COLO829 (cell line): Measurements from ENCODE around the gene LYZL2.
A peak's percentile ranks its signal among the peaks of the same experiment; 100 is the strongest.
"Not testable (repeated sequence)": the region's sequence is repeated elsewhere in the genome, so short reads cannot be mapped to it uniquely, and the experiment has no call there.

Source experiments
- DNase-seq: peaks from one replicate; pipeline ENCODE4 v3.0.0; 2012; ENCODE audit warnings: low spot score

The LYZL2 gene

DNA sequence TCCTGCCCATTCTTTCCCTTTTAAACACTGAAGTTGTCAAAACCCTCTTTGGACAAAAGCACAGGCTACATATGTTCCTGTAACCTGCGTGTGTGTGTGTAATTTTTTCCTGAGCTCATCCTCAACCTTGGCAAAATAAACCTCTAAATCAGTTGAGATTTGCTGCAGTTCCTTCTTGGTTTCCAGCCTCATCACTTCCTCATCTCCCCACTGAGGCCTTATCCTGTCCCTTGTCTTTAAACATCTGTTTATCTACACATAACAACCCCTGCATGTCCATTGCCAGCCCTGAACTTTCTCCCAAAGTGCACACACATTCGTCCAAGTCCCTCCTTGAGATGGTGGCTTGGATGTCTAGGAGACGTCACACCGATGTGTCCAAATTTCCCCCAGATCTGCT, 35.5 kb downstream of the LYZL2 start:
- DNase-seq = no peak

DNA sequence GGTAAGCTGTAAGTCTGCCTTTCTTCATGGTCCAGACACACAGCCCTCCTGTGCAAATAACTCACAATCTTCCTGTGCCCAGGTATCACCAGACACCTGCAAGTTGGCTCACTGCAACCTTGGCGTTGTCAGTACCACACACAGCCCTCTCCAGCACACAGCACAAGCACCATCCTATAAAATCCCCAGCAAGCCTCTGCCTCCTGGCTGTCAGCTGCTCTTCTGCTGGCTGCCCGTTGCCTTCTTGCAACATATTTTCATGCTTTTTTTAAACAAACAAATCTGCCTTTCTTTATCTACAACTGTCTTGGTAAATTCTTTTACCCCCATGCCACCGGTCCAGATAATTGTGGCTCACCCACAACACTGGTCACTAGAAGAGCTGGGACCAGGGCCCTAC, 36.8 kb downstream of the LYZL2 start:
- DNase-seq = not testable (repeated sequence)

DNA sequence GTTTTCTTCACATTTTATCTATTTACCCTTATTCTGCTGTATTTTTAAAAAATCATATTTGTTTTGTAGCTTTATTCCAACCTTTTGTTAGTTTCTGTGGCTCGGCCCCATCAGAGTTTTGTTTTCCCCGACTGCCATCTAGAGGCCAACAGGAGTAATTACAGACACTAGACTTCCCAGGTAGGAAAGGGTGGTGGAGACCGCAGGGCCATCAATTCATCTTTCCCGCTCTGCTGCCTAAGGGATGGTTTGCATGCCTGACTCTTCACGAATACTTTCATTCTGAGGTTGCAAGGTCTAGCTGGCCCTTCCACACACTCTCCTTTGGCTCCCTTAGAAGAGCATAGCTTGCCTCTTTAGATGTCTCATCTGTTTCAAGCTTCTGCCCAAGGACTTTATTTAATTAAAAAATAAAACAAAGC, 38.3 kb downstream of the LYZL2 start:
- DNase-seq = peak; percentile 36

DNA sequence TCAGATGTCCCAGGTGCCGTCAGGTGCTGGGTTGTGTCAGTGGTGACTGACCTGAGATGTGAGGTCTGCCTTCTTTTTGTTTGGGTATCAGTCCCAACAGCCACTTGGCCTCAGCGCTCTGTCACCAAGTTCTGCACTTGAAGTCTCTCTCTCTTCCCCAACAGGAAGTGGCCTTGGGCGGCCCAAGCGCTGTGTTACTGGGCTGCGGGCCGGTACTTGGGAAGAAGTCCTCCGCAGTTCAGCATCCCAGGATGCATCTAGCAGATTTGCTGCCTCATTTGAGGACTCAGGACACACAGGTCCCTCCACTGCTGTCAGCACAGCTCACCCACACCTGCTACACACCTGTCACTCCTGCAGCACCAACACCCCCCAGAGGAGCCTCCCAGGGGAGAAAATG, 40.1 kb downstream of the LYZL2 start:
- no peak for DNase-seq

DNA sequence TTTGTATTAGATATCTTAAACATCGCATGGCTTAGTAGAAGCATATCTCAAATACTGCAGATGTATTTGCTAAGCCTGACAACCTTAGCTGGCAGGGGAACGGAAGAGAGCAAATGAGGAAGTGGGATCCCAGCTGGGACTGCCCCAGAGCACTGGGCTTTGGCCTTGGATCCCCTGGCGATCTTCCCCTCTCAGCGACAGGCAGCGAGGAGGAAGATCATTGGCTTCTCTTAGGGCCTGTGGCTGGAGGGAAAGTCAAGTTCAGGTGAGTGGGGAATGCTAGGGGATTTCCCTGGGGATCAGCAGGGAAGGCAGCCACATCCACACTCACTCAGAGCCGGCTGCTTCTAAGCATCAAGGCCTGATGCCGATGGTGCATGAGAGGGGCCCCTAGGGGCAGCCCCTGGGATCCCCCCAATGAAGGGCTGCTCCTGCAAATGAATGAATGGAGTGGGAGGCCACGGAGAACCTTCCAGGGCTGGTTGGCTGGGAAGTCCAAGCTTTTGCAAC, 42.0 kb downstream of the LYZL2 start:
- no peak for DNase-seq

DNA sequence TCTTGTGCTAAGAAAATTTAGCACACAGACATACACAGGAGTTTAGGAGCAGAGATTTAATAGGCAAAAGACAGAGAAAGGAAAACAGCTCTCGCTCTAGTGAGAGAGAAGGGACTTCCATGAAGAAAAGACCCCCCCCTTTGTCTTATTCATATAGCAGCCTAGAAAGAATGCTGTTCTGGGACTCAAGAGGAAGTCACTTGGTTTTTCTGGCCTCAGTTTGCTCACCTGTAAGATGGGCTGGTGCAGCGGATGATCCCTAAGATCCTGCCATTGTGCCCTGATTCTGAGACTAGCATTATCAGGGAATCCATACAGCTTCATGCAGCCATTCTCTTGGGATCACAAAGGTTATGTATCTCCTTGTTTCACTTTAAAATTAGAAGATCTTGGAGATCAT, 42.7 kb downstream of the LYZL2 start:
- no peak for DNase-seq

DNA sequence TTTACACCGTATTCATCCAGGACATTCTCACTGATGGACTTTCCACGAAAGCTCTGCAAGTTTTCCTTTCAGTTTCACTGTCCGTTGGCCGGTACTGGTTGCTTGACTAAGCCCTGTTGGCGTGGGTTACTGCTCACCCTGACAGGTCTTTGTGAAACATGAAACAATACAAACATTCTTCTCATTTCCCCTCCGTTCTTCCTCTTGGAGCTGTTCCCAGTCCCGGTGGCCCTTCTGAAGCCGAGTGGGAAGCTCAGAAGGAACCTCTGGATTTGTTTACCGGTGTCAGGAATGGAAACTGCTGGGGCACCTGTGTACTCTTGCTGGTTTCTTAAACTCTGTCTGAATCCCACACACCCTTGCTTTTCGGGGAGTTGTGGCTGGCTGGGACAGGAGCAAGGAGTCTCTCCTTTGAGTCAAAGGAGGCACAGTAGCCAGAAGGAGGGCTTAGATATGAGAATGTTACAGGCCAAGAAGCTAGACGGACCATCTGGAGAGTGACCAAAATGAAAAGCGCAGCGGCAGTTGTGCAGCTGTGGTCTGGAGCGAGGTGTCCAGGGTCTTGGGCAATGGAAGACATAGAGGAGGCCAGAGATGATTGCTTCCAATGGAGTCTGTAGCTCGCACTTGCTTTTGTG, 45.7 kb downstream of the LYZL2 start:
- peak; percentile 58 for DNase-seq

DNA sequence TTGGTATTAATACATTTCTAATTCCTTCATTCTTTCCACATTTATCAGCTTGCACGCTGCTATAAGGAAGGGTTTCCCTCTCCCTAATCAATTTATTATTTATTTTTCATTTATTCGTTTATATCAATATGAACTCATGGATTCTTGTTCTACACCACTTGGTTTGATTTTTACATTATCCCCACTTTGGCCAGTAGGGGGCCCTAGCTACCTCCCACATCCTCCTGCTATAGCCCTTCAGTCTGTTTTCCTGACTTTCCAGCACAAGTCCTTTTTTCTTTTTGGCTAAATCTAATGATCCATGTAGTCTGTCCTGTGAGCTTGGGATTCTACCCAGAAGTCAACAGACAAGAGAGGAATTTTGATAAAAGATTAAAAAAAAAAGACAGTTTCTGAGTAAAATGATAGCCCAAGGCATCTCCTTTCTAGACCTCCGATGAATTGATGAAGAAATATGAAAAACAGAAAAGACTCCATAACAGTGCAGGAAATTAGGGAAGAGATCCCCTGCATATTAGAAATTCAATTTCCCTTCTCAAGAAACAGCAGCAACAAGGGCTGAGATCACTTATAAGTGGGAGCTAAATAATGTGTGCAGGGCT, 47.7 kb downstream of the LYZL2 start:
- peak; percentile 59 for DNase-seq

DNA sequence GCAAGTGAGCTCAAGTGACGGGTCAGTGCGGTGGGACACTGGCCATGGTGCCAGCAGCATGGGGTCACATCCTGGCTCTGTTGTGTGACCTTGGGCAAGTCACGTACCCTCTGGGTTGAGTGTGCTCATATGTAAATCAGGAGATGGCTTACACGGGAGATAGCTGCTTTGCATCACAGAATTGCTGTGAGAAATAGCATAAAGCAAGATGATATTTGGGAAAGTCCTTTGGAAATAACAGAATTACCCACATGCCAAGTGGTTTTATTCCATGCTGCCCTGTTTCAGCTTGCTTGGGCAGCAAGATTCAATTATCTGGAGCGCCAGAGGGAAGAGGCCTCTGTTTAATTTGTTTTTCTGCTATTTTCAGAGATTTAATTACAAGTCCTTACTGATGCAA, 48.9 kb downstream of the LYZL2 start:
- DNase-seq = no peak

DNA sequence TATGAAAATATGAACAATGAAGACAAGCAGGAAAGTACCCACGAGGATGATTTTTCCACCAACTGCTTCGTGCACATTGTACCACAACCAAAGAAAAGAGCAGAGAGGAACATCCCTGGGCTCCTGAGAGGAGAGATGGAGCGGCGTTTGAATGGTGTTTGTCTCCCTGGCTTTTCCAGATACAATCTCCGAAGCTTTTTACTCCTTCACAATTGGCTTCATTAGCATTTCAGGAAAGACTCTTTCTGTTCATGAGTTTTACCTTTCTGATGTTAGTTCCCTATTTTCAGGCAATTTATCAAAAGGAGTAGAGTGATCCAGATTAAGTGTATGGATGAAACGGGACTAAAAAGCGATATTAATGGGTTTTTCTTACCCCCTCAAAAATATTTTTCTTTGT, 49.3 kb downstream of the LYZL2 start:
- DNase-seq = no peak

DNA sequence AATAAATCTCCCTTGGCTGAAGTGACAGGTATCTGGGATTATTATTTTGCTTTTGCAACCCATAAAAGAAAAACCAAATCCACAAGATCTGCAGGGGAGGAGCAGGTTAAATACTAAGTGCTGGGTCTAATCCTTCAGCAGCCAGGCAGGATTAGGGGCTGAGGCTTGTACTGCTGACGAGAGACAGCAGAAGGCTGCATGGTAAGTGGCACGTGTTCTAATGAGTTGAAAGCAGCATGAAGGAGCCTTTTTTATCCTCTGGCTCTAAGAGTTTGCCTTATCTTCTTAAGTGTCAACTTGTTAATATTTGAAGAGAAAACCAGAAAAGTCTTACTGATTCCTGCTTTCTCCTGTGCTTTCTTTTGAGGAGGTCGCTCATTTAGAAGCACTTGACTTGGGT, 50.0 kb downstream of the LYZL2 start:
- DNase-seq = no peak

DNA sequence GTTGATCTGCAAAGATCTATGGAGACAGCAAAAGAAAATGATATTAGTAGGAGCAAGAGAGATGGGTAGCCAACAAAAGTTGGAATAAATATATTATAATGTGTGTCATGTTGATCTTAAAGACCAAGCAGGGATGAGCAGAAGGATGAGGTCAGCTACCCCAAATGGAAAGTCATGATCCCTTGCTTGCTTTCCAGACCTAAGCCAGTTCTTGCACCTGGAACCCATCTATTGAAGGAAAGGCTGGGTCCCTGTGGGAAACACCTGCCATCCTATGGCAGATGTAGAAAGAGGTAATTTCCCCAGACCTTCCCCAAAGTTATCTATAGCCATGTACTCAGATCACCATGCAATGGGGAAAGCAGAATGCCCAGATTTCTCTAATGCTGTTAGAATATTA, 52.5 kb downstream of the LYZL2 start:
- DNase-seq = no peak

DNA sequence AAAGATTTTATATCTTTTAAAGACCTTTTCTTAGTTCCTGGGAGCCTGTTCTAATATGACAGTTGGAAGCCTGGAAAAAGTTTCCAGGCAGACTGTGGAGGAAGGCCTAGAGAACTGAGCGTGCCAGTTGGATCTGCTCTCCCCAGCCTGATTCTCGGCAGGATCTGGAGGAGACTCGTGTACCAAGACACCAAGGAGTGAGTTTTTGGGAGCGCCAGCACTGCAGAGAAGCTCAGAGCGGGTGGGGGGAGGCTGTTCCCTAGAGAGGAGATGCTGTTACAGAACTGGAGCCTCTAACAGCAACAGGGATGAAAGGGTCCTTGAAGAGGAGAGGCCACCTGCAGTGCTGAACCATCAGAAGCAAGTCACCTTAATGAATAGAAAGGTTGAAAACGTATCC, 52.9 kb downstream of the LYZL2 start:
- no peak for DNase-seq

DNA sequence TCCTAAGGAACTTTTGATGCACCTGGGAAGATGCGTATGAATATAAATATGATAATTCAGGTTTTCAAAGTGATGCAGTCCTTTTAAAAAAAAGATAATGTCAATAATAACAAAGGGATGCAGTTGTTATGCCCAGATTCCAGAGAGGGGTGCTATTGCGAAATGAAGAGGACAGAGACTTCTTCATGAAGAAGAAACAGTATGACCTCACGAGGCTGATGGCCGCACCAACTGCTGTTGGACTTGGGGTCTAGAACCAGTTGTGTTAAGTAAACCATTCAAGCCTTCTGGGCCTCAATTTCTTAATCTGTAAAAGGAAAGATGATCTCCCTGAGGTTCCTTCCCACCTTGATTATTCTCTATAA, 55.1 kb downstream of the LYZL2 start:
- DNase-seq = no peak

DNA sequence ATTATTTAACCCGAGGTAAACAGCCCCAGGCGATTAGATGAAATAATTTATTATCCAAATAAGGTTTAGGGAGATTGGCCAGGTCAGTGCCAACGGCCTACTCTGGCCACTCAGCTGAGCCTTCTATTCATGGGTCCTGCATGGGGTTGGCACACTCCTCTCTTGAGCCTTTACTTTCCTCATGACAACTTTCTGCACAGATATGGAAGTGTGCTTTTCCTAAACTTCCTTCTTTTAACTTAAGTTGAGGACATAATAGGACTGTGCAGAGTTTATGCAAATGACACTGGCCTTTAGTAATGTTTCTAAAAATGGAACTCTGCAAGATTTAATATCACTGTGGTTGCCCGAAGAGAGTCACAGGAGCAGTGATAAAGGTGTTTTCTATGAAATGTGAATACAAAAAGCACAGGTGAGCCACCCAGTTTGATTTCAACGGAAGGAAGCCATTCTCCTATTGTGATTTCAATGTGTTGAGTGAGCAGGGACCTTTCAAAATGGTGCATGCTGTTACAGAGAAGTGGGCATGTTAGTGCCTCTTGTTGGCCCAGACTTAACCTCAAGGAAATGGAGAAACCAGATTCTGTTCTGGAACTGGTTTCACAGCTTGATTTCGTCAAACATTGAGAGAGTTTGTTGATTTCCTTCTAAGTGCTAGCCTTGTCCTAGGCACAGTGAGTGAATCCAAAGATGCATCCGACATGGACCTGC, 55.7 kb downstream of the LYZL2 start:
- DNase-seq = no peak

DNA sequence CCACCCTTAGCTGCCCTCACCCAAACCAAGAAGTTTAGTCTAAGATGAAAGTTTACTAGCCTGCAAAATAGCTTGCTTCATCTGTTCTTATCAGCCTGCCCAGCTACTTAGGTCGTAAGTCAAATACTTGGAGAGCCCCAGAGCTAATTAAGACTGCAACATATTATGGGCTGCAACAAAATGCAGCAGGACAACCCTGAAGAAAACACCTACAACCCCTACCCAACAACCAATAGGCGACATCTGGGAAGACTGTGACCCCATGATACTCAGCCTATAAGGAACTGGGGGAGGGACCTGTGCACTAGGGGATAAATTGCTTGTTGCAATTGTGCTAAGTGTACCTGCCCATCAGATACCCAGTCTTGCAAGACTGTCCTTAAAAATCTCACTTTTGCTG, 64.1 kb downstream of the LYZL2 start:
- no peak for DNase-seq

DNA sequence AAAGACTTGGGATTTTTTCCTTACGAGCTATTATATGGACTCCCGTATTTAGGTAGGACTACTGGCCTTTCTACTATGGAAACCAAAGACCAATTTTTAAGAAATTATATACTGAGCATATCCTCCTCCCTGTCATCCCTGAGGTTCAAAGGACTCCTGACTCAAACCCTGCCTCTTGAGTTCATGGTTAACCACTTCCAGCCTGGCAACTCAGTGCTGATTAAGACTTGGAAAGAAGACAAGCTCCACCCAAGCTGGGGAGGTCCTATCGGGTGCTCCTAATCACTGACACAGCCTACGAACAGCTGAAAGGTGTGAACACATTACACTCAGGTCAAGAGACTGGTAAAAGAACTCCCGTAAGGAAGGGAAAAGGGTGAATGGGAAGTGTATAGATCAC, 66.8 kb downstream of the LYZL2 start:
- DNase-seq = no peak
